ENCODE data around the gene NTHL1. TPM values are rescaled to one million over a fixed set of nuclear protein-coding genes. Genes with fewer than 3 reads are reported as not detected.
A peak's percentile ranks its signal among the peaks of the same experiment; 100 is the strongest.

Gene NTHL1
- total RNA-seq, 1 experiment from 2014 or later = 52.0 TPM

DNA sequence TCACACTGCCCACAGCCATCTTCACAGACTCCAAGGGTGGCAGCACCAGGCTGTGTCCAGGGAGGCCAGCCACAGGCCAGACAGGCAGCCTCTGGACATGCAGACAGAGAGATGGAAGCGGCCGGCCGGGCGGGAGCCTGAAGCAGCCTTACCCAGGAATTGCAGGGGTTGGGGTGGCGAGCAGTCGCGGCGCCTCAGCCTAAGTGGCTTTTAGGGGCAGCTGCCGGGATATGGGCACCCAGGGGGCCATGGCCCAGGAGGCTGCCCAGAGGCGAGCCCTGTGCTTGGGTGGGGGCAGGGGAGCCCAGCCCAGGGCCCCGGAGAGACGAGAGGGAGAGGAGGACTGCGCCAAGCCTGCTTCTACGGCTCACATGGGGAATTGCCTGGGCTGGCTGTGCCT is 22.4 kb downstream of the NTHL1 start:
- Histone ChIP-seq H3K9me3 (ENCODE audit: control insufficient read depth, low read depth, low read length) (no peaks in the 10 kb centered on the region), H4K5ac (ENCODE audit: insufficient read length, low read depth, low read length) (no peak overlapping the region), H3K56ac (ENCODE audit: insufficient read length, low read depth, low read length) (no peak overlapping the region), H3K79me1 (ENCODE audit: insufficient read depth, low read depth, low read length, poor library complexity, severe bottlenecking) (no peaks in the 10 kb centered on the region), H3K23me2 (ENCODE audit: insufficient read length, low read depth, low read length, poor library complexity, severe bottlenecking) (peaks cover 11% of the 10 kb centered on the region), H3T11ph (ENCODE audit: low read length) (no peak overlapping the region), H3K4me1 (ENCODE audit: insufficient read depth, low read length) (no peaks in the 10 kb centered on the region; the same call in 1 of the 2 replicates), H3K27me3 (ENCODE audit: insufficient read depth, low read length) (peaks cover 14% of the 10 kb centered on the region; the same call in 1 of the 2 replicates), H4K91ac (ENCODE audit: insufficient read length, low read depth, low read length) (no peak overlapping the region), H2BK12ac (ENCODE audit: insufficient read length, low read depth, low read length) (no peak overlapping the region), H3K4me2 (ENCODE audit: insufficient read depth, insufficient read length, low read length) (no peak overlapping the region), H3K79me2 (ENCODE audit: insufficient read depth, low read length) (no peaks in the 10 kb centered on the region), H3K27ac (ENCODE audit: insufficient read length, low read depth, low read length) (no peak overlapping the region), H2BK20ac (ENCODE audit: low read depth, low read length, poor library complexity, severe bottlenecking) (no peak overlapping the region), H3K23ac (ENCODE audit: insufficient read length, low read depth, low read length) (no peak overlapping the region), H3K18ac (ENCODE audit: insufficient read length, low read depth, low read length) (no peak overlapping the region), H3K4ac (ENCODE audit: low read depth, low read length) (no peak overlapping the region), H2BK120ac (ENCODE audit: low read depth, low read length, poor library complexity, severe bottlenecking) (no peak overlapping the region), H2BK15ac (ENCODE audit: low read depth, low read length) (no peak overlapping the region), H4K8ac (replicated peaks; ENCODE audit: insufficient read length, low read depth, low read length) (no peak overlapping the region), H4K20me1 (ENCODE audit: control insufficient read depth, insufficient read depth, insufficient read length) (no peaks in the 10 kb centered on the region), H2AFZ (ENCODE audit: low read length) (no peak overlapping the region), H2BK5ac (ENCODE audit: insufficient read length, low read length) (no peak overlapping the region), H3K9ac (ENCODE audit: extremely low read depth, insufficient read length, low read length) (no peak overlapping the region), H3K14ac (ENCODE audit: insufficient read depth, low read length) (no peak overlapping the region), H2AK5ac (ENCODE audit: insufficient read length, low read length) (no peak overlapping the region)
- H3K27ac Mint-ChIP-seq = no peak overlapping the region
- no peaks in the 10 kb centered on the region for H3K36me3 Mint-ChIP-seq (ENCODE audit: insufficient read depth in 1 of 3, low read depth in 3 of 3)
- H3K4me1 Mint-ChIP-seq = peaks cover 14 to 16% of the 10 kb centered on the region in 2 experiments
- TF ChIP-seq, protein P1, sequence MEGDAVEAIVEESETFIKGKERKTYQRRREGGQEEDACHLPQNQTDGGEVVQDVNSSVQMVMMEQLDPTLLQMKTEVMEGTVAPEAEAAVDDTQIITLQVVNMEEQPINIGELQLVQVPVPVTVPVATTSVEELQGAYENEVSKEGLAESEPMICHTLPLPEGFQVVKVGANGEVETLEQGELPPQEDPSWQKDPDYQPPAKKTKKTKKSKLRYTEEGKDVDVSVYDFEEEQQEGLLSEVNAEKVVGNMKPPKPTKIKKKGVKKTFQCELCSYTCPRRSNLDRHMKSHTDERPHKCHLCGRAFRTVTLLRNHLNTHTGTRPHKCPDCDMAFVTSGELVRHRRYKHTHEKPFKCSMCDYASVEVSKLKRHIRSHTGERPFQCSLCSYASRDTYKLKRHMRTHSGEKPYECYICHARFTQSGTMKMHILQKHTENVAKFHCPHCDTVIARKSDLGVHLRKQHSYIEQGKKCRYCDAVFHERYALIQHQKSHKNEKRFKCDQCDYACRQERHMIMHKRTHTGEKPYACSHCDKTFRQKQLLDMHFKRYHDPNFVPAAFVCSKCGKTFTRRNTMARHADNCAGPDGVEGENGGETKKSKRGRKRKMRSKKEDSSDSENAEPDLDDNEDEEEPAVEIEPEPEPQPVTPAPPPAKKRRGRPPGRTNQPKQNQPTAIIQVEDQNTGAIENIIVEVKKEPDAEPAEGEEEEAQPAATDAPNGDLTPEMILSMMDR (conservative IDR thresholded peaks at IDR 0.05) = no peak
- no peak for DNase-seq
- H3K9me3 Mint-ChIP-seq = peaks cover 0 to 6% of the 10 kb centered on the region in 2 experiments; a peak in 3 of 5 replicates
- no CpG with 5 or more reads among the region's 14 CpGs for WGBS (ENCODE audit: extremely low coverage, insufficient read length, low lambda C conversion rate)
- H3K27me3 Mint-ChIP-seq (ENCODE audit: low read depth) = peaks cover 60% of the 10 kb centered on the region
- peak overlapping the region in 1 of 2 experiments; percentile 40; a peak in 2 of 5 replicates for H3K4me3 Mint-ChIP-seq
